ENCODE measurements around the gene TMED3. TPM values are rescaled to one million over a fixed set of nuclear protein-coding genes. Genes with fewer than 3 reads are reported as not detected.

The TMED3 gene
- polyA plus RNA-seq = 100 to 1,000 TPM; 117 to 157 TPM

DNA sequence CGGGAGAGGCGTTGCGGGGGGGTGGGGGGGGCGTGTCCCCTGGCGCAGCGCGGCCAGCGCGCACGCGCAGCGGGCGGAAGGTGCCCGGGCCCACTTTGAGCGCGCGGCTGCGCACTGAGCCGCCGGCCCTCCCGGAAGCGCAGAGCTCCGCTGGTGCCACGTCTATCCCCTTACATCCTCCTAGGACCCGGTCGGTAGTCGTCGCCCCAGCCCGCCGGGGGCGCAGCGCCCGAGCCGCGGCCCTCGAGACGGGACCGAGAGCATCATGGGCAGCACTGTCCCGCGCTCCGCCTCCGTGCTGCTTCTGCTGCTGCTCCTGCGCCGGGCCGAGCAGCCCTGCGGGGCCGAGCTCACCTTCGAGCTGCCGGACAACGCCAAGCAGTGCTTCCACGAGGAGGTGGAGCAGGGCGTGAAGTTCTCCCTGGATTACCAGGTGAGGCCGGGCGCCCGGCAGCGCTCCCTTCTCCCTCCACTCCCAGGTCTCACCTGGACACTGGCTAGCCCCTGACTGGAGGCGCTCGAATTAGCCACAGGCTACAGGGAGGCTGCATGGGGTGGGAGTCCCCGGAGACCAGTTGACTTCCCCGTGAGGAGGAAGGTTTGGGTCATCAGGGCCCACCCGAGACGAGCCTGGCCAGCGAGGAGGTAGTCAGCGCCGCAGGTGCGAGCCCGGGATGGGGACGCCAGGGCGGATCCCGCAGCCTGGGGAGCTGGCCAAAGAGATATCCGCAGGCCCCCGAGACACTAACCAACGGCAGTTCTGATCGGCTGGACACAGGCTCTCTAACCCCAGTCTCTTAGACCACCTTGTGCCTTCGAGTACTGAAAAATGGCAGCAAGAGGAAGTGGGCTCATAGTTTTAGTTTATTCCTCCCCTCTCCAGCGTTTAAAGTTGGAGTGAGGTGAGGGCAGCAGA is at the start of gene TMED3:
Gene TMED3, plus strand, starts transcription at position 128 of the 916 bp plus-strand sequence. Its CDS starts 138 bp downstream, at position 266.
- H3K4me3 ChIP-seq (ENCODE audit: low read depth in 1 of 2, low read length in 2 of 2) = peak within 1 kb of the TSS; percentile 86 to 91
- WGBS, 2 donors = 1% methylated on average over 63 to 69 of the region's 76 CpGs
- H3K36me3 ChIP-seq (ENCODE audit: control insufficient read depth in 2 of 2, insufficient read depth in 2 of 2, low read length in 1 of 2) = peaks cover 7 to 12% of the 10 kb centered on the region in 2 donors

DNA sequence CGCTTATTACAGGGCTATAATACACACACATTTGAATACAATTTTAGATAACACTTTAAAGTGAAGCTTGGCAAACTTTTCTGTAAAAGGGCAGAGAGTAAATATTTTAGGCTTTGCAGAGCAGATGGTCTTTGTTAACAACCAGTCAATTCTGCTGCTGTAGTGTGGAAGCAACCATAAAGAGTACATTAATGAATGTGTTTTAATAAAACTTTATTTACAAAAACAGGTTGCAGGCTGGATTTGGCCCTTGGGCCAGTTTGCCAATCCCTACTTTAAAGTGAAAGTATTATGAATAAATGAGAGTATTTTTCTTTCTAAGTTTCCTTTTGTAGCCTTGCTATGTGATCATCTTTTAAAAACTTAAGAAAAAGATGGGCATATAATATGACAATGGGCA is 49.1 kb upstream of the TMED3 start:
- 91 to 97% methylated on average over 1 of the region's 1 CpG for WGBS, 2 donors
- no peaks in the 10 kb centered on the region for H3K36me3 ChIP-seq (ENCODE audit: control insufficient read depth in 2 of 2, insufficient read depth in 2 of 2, low read length in 1 of 2)
- H3K4me1 ChIP-seq (ENCODE audit: control insufficient read depth in 2 of 2, insufficient read depth in 2 of 2, low read length in 1 of 2) = no peaks in the 10 kb centered on the region
- no peaks in the 10 kb centered on the region for H3K27me3 ChIP-seq (ENCODE audit: control insufficient read depth in 1 of 2, insufficient read depth in 2 of 2, low read length in 2 of 2)
- no peak overlapping the region for H3K27ac ChIP-seq (ENCODE audit: low read depth in 2 of 2, low read length in 1 of 2)
- no peak overlapping the region for H3K4me3 ChIP-seq (ENCODE audit: low read depth in 1 of 2, low read length in 2 of 2)
- no peaks in the 10 kb centered on the region for H3K9me3 ChIP-seq (ENCODE audit: control insufficient read depth in 2 of 2, insufficient read depth in 1 of 2, low read depth in 1 of 2, low read length in 1 of 2)

More for the DNA sequence above, at the start of gene TMED3:
- Histone ChIP-seq H3K4me1 (ENCODE audit: control insufficient read depth in 2 of 2, insufficient read depth in 2 of 2, low read length in 1 of 2) (peaks cover 0 to 17% of the 10 kb centered on the region in 2 donors), H3K27ac (ENCODE audit: low read depth in 2 of 2, low read length in 1 of 2) (peak within 1 kb of the TSS; percentile 57 to 70), H3K27me3 (ENCODE audit: control insufficient read depth in 1 of 2, insufficient read depth in 2 of 2, low read length in 2 of 2) (no peaks in the 10 kb centered on the region), H3K9me3 (ENCODE audit: control insufficient read depth in 2 of 2, insufficient read depth in 1 of 2, low read depth in 1 of 2, low read length in 1 of 2) (no peaks in the 10 kb centered on the region)

DNA sequence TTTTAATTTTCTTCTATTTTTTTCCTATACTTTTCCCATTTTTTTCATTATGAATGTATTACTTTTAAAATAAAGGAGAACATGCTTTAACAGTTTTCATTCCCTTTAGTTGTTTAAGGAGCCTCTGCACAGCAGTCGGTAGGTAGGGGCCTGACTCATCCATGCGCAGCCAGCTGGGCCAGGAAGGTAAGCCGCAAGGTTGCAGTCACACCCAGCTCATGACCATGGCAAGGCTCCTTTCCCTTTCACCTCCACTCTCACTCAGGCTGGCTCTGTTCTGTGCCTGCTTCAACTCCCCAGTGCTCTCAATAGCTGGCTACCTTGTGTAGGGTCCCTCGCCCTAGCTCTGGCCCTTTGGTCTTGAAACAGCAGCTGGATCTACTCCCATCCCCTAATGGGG is 45.7 kb upstream of the TMED3 start:
- Histone ChIP-seq H3K36me3 (ENCODE audit: control insufficient read depth in 2 of 2, insufficient read depth in 2 of 2, low read length in 1 of 2) (no peaks in the 10 kb centered on the region), H3K9me3 (ENCODE audit: control insufficient read depth in 2 of 2, insufficient read depth in 1 of 2, low read depth in 1 of 2, low read length in 1 of 2) (no peaks in the 10 kb centered on the region), H3K4me1 (ENCODE audit: control insufficient read depth in 2 of 2, insufficient read depth in 2 of 2, low read length in 1 of 2) (no peaks in the 10 kb centered on the region), H3K4me3 (ENCODE audit: low read depth in 1 of 2, low read length in 2 of 2) (no peak overlapping the region), H3K27me3 (ENCODE audit: control insufficient read depth in 1 of 2, insufficient read depth in 2 of 2, low read length in 2 of 2) (no peaks in the 10 kb centered on the region), H3K27ac (ENCODE audit: low read depth in 2 of 2, low read length in 1 of 2) (no peak overlapping the region)
- 79 to 83% methylated on average over 4 of the region's 4 CpGs for WGBS, 2 donors

DNA sequence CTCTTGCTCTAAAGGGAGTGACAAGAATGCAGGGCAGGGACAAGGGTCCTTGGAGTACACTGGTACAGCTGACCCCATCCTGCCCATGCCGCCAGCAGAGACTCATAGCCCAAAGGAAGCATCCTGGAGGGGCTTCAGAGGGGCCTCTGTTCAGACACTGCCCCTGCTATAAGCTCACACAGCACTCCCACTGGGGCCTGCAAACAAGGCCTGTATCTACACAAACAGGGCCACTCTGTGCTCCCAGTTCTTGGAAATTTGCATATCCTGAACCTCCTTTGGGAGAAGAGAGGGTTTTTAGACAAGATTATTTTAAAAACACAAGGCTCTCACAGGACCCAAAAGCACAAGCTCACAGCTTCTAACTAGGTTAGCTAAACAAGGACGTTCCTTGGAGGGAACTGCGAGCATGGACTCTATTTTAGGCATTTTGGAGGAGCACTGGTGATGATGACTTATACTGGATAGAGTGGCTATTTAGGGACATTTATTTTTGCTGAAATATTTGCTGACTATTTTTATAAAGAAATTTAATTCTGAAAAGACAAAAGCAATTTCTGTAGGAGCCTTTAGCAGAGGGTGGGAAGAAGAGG is 44.8 kb upstream of the TMED3 start:
- WGBS, 2 donors = 67 to 74% methylated on average over 3 of the region's 3 CpGs
- Histone ChIP-seq H3K27me3 (ENCODE audit: control insufficient read depth in 1 of 2, insufficient read depth in 2 of 2, low read length in 2 of 2) (no peaks in the 10 kb centered on the region), H3K4me3 (ENCODE audit: low read depth in 1 of 2, low read length in 2 of 2) (no peak overlapping the region), H3K9me3 (ENCODE audit: control insufficient read depth in 2 of 2, insufficient read depth in 1 of 2, low read depth in 1 of 2, low read length in 1 of 2) (no peaks in the 10 kb centered on the region), H3K27ac (ENCODE audit: low read depth in 2 of 2, low read length in 1 of 2) (no peak overlapping the region), H3K36me3 (ENCODE audit: control insufficient read depth in 2 of 2, insufficient read depth in 2 of 2, low read length in 1 of 2) (no peaks in the 10 kb centered on the region), H3K4me1 (ENCODE audit: control insufficient read depth in 2 of 2, insufficient read depth in 2 of 2, low read length in 1 of 2) (no peaks in the 10 kb centered on the region)

DNA sequence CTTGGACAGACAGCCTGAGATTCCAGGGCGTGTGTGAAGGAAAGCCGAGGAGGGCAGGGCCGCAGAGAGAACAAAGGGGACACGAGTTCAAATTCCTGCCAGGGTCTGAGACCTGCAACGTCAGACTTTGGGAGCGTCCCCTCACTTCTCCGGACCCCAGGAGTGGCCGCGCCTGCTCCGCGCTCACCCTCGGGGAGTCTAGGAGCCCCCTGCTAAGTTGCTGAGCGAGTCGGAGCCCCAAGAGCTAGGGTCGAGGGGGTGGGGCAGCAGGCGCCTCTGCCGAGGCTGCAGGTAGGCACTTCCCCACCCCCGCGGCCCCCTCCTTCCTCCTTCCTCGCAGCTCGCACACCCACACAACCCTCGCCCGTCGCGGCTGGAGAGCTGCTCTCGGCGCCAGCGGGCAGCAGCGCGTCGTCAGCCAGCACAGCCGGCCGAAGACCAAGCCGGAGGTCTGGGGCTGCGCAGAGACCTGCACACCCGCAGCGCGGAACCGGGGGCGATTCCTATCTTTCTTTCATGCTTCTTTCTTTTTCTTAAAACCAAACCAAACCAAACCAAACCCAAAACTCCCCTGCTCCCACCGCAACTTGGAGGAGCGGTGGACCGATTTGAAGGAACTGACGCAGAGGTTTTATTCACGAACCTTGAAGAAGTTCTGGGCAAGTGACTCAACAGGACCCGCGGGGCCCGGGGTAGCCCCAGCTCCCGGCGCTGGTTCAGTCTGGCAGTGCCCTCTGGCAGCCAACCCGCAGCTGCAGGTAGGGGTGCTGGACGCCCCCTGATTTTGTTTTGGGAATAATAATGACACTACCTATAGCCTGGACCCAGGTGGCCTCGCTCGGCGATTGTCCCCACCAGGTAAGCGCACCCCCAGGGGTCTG is 28.3 kb upstream of the TMED3 start, which contains the start of gene ANKRD34C:
Gene ANKRD34C, plus strand, starts transcription at position 352 of the 881 bp plus-strand sequence. CDS start 10,563 bp downstream, outside the sequence.
- H3K4me1 ChIP-seq (ENCODE audit: control insufficient read depth in 2 of 2, insufficient read depth in 2 of 2, low read length in 1 of 2) = peaks cover 0 to 2% of the 10 kb centered on the region in 2 donors
- no peak within 1 kb of the TSS for H3K27ac ChIP-seq (ENCODE audit: low read depth in 2 of 2, low read length in 1 of 2)
- peaks cover 8 to 19% of the 10 kb centered on the region in 2 donors for H3K27me3 ChIP-seq (ENCODE audit: control insufficient read depth in 1 of 2, insufficient read depth in 2 of 2, low read length in 2 of 2)
- no peak within 1 kb of the TSS for H3K4me3 ChIP-seq (ENCODE audit: low read depth in 1 of 2, low read length in 2 of 2)
- 10 to 13% methylated on average over 50 to 56 of the region's 56 CpGs for WGBS, 2 donors
- H3K9me3 ChIP-seq (ENCODE audit: control insufficient read depth in 2 of 2, insufficient read depth in 1 of 2, low read depth in 1 of 2, low read length in 1 of 2) = peaks cover 0 to 3% of the 10 kb centered on the region in 2 donors
- no peaks in the 10 kb centered on the region for H3K36me3 ChIP-seq (ENCODE audit: control insufficient read depth in 2 of 2, insufficient read depth in 2 of 2, low read length in 1 of 2)

DNA sequence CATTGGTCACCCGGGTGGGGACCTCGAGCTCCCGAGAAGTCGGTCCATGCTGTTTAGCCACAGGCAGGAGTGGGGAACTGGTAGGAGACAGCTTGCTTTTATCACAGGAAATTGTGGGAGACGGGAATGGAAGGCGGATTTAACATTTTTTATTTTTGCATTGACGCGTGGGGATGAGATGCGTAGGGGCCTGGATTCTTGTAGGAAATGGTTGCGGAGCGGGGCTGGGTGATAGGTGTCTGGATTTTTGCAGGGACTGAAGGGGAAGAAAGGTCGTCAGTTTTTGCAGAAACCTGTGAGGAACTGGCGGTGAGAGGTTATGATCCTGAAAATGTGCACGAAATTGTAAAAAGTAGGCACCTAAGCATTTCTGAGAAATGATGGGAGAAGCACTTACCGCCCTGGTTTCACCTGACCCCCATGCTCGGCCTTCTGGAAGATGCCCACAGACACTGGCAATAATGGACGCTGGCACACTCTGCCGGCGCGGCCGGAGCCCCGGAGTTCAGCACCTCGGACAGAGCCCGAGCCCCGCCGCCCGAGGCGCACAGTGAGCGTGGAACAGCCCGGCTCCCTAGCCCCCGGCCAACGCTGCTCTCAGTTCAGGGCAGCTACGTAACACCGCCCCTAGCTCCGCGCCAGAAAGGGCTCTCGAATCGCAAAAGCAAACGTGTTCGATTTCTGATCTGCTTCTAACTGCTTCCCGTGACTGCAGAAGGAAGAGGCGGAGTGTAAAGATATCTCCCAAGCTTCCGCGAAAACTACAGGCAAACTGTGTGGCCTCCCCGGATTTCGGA is 27.5 kb upstream of the TMED3 start:
- peaks cover 0 to 3% of the 10 kb centered on the region in 2 donors for H3K9me3 ChIP-seq (ENCODE audit: control insufficient read depth in 2 of 2, insufficient read depth in 1 of 2, low read depth in 1 of 2, low read length in 1 of 2)
- peaks cover 0 to 2% of the 10 kb centered on the region in 2 donors for H3K4me1 ChIP-seq (ENCODE audit: control insufficient read depth in 2 of 2, insufficient read depth in 2 of 2, low read length in 1 of 2)
- H3K36me3 ChIP-seq (ENCODE audit: control insufficient read depth in 2 of 2, insufficient read depth in 2 of 2, low read length in 1 of 2) = no peaks in the 10 kb centered on the region
- peaks cover 12 to 19% of the 10 kb centered on the region in 2 donors for H3K27me3 ChIP-seq (ENCODE audit: control insufficient read depth in 1 of 2, insufficient read depth in 2 of 2, low read length in 2 of 2)
- H3K4me3 ChIP-seq (ENCODE audit: low read depth in 1 of 2, low read length in 2 of 2) = no peak overlapping the region
- 15 to 20% methylated on average over 46 of the region's 46 CpGs for WGBS, 2 donors
- no peak overlapping the region for H3K27ac ChIP-seq (ENCODE audit: low read depth in 2 of 2, low read length in 1 of 2)

DNA sequence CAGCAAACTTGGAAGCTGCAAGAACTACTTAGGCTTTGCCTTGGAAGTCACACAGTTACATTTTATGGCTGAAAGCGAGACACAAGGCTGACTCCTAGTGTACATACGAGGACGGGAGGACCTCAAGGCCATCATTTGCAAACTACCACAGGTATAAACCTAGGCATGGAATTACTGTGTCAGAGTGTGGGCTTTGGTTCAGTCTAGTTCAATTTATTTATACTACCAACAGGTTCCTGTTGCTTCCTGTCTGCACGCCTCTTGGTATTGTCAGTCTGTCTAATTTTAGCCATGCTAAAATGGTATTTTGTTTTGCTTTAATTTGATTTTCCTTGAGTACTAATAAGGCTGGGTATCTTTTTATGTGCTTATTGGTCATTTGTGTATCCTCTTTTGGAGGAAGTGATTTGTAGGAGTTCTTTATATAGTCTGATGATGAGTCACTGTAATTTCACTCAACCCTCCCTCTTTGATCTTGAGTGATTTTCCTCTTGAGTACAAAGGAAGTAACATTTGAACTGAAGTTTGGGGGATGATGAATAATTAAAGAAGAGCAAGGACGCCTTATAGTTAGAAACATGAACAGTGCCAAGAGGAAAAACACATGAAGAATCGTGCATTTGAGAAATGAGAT is 20.2 kb upstream of the TMED3 start:
- H3K36me3 ChIP-seq (ENCODE audit: control insufficient read depth in 2 of 2, insufficient read depth in 2 of 2, low read length in 1 of 2) = no peaks in the 10 kb centered on the region
- no peak overlapping the region for H3K4me3 ChIP-seq (ENCODE audit: low read depth in 1 of 2, low read length in 2 of 2)
- no peaks in the 10 kb centered on the region for H3K9me3 ChIP-seq (ENCODE audit: control insufficient read depth in 2 of 2, insufficient read depth in 1 of 2, low read depth in 1 of 2, low read length in 1 of 2)
- no peaks in the 10 kb centered on the region for H3K4me1 ChIP-seq (ENCODE audit: control insufficient read depth in 2 of 2, insufficient read depth in 2 of 2, low read length in 1 of 2)
- H3K27me3 ChIP-seq (ENCODE audit: control insufficient read depth in 1 of 2, insufficient read depth in 2 of 2, low read length in 2 of 2) = peaks cover 0 to 4% of the 10 kb centered on the region in 2 donors
- WGBS, 2 donors = 58 to 62% methylated on average over 6 of the region's 6 CpGs
- no peak overlapping the region for H3K27ac ChIP-seq (ENCODE audit: low read depth in 2 of 2, low read length in 1 of 2)

DNA sequence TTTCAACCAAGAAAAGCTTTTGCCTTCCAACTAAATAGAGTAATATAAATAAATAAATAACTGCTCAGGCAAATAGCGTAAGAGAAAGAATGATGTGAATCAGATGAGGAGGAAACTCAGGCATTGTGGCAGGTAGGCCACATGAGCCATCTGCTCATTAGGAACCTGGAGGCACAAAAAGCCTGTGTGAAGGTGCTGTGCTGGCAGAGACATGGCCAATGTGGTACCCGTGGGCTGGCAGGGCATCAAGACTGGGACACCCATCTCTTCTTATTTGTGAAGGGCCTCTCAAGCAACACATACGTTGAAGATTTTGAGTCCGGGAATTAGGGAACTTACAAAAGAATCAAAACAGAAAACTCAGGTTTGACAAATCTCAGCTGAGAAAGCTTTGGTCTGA is 18.9 kb upstream of the TMED3 start:
- Histone ChIP-seq H3K9me3 (ENCODE audit: control insufficient read depth in 2 of 2, insufficient read depth in 1 of 2, low read depth in 1 of 2, low read length in 1 of 2) (no peaks in the 10 kb centered on the region), H3K27me3 (ENCODE audit: control insufficient read depth in 1 of 2, insufficient read depth in 2 of 2, low read length in 2 of 2) (peaks cover 0 to 4% of the 10 kb centered on the region in 2 donors), H3K36me3 (ENCODE audit: control insufficient read depth in 2 of 2, insufficient read depth in 2 of 2, low read length in 1 of 2) (no peaks in the 10 kb centered on the region), H3K27ac (ENCODE audit: low read depth in 2 of 2, low read length in 1 of 2) (no peak overlapping the region), H3K4me1 (ENCODE audit: control insufficient read depth in 2 of 2, insufficient read depth in 2 of 2, low read length in 1 of 2) (no peaks in the 10 kb centered on the region), H3K4me3 (ENCODE audit: low read depth in 1 of 2, low read length in 2 of 2) (no peak overlapping the region)
- 82 to 83% methylated on average over 4 of the region's 4 CpGs for WGBS, 2 donors
